Neural crest cell (in vitro differentiated cells): ENCODE results near the gene LMAN2. TPM values are rescaled to one million over a fixed set of nuclear protein-coding genes. Genes with fewer than 3 reads are reported as not detected.

Experiments used
- DNase-seq: peaks from one replicate; pipeline ENCODE4 v3.0.0; 2021; ENCODE audit warnings: low read depth, mixed read lengths, low spot score
- H3K27ac Mint-ChIP-seq: one replicate; pipeline ENCODE4 v1.8.0; 2021; ENCODE audit warnings: mild to moderate bottlenecking, mixed read lengths; ENCODE audit not compliant: unreplicated experiment
- H3K27me3 Mint-ChIP-seq: 2 replicates; pipeline ENCODE4 v1.8.0; 2021; ENCODE audit warnings: low read depth, mild to moderate bottlenecking, mixed read lengths
- H3K36me3 Mint-ChIP-seq: 2 replicates; pipeline ENCODE4 v1.8.0; 2021; ENCODE audit warnings: low read depth, mild to moderate bottlenecking, mixed read lengths
- H3K4me1 Mint-ChIP-seq: 2 replicates; pipeline ENCODE4 v1.8.0; 2021; ENCODE audit warnings: mixed read lengths
- H3K4me3 Mint-ChIP-seq: one replicate; pipeline ENCODE4 v1.8.0; 2021; ENCODE audit warnings: mild to moderate bottlenecking, mixed read lengths
- H3K9me3 Mint-ChIP-seq: 2 replicates; pipeline ENCODE4 v1.8.0; 2021; ENCODE audit warnings: mixed read lengths
- CTCF ChIP-seq: fragments of 200-600 bp; sonication (generic); conservative IDR thresholded peaks from 2 replicates; pipeline ENCODE4 v1.5.0; 2021; ENCODE audit warnings: antibody characterized with exemption, mild to moderate bottlenecking
- total RNA-seq: library from RNA; stranded (reverse); gene quantifications from 2 replicates; pipeline ENCODE4 v1.2.1, GENCODE V29; 2021

The LMAN2 gene
- total RNA-seq, 1 donor from 2014 or later = 80.5 TPM

GRCh38 chr5:177334781-177335700, 16.4 kb downstream of the LMAN2 start:
- peaks cover 2% of the 10 kb centered on the region for H3K36me3 Mint-ChIP-seq

GRCh38 chr5:177334155-177334551, 17.3 kb downstream of the LMAN2 start:
- peaks cover 2% of the 10 kb centered on the region for H3K36me3 Mint-ChIP-seq

More at GRCh38 chr5:177334781-177335700, 16.4 kb downstream of the LMAN2 start:
- no peaks in the 10 kb centered on the region for H3K27me3 Mint-ChIP-seq
- no peak overlapping the region for H3K27ac Mint-ChIP-seq
- H3K4me3 Mint-ChIP-seq = no peak overlapping the region
- no peak for DNase-seq
- H3K4me1 Mint-ChIP-seq = peaks cover 8% of the 10 kb centered on the region
- no peaks in the 10 kb centered on the region for H3K9me3 Mint-ChIP-seq
- no peak for TF ChIP-seq CTCF

GRCh38 chr5:177333420-177334154, 17.9 kb downstream of the LMAN2 start:
- H3K4me1 Mint-ChIP-seq = no peaks in the 10 kb centered on the region
- no peak overlapping the region for H3K4me3 Mint-ChIP-seq
- H3K27ac Mint-ChIP-seq = no peak overlapping the region
- H3K9me3 Mint-ChIP-seq = no peaks in the 10 kb centered on the region
- H3K27me3 Mint-ChIP-seq = no peaks in the 10 kb centered on the region
- no peak for TF ChIP-seq CTCF
- peaks cover 2% of the 10 kb centered on the region for H3K36me3 Mint-ChIP-seq
- no peak for DNase-seq

More at GRCh38 chr5:177334155-177334551, 17.3 kb downstream of the LMAN2 start:
- no peak for DNase-seq
- H3K4me1 Mint-ChIP-seq = no peaks in the 10 kb centered on the region
- no peaks in the 10 kb centered on the region for H3K9me3 Mint-ChIP-seq
- no peak overlapping the region for H3K27ac Mint-ChIP-seq
- H3K4me3 Mint-ChIP-seq = no peak overlapping the region
- H3K27me3 Mint-ChIP-seq = no peaks in the 10 kb centered on the region
- TF ChIP-seq CTCF = no peak

- no peak for DNase-seq
- no peak for TF ChIP-seq CTCF
- H3K27ac Mint-ChIP-seq = no peak overlapping the region
These were observed 18.6 kb downstream of the LMAN2 start for GRCh38 chr5:177332896-177333260.

GRCh38 chr5:177332031-177332895, 19.2 kb downstream of the LMAN2 start:
- DNase-seq = no peak
- no peaks in the 10 kb centered on the region for H3K27me3 Mint-ChIP-seq
- H3K27ac Mint-ChIP-seq = no peak overlapping the region
- H3K4me3 Mint-ChIP-seq = no peak overlapping the region
- no peaks in the 10 kb centered on the region for H3K9me3 Mint-ChIP-seq
- H3K36me3 Mint-ChIP-seq = peaks cover 4% of the 10 kb centered on the region
- TF ChIP-seq CTCF = no peak
- H3K4me1 Mint-ChIP-seq = no peaks in the 10 kb centered on the region

More at GRCh38 chr5:177332896-177333260, 18.6 kb downstream of the LMAN2 start:
- H3K9me3 Mint-ChIP-seq = no peaks in the 10 kb centered on the region
- H3K4me3 Mint-ChIP-seq = no peak overlapping the region
- peaks cover 2% of the 10 kb centered on the region for H3K36me3 Mint-ChIP-seq
- H3K4me1 Mint-ChIP-seq = no peaks in the 10 kb centered on the region
- H3K27me3 Mint-ChIP-seq = no peaks in the 10 kb centered on the region
